Spleen (tissue), 11 donors: Measurements from ENCODE around the gene TM7SF3. TPM values are rescaled to one million over a fixed set of nuclear protein-coding genes. Genes with fewer than 3 reads are reported as not detected.
"Not testable (repeated sequence)": the region's sequence is repeated elsewhere in the genome, so short reads cannot be mapped to it uniquely, and the experiment has no call there.

Experiments
- DNase-seq: peaks from one replicate; pipeline ENCODE4 v3.0.0-alpha.2; 2020
- H3K27ac ChIP-seq, 8 donors: fragments of 200-600 bp; sonication (generic) in 7 of 8; 1 replicate in 4 of 8; 2 replicates in 4 of 8; pipeline versions ENCODE4 v1.5.0 to v1.8.0; 2016 to 2021; ENCODE audit warnings: inconsistent platforms in 4 of 8, mild to moderate bottlenecking in 4 of 8, moderate library complexity in 1 of 8
- H3K27me3 ChIP-seq, 7 donors: fragments of 200-600 bp; sonication (generic) in 6 of 7; replicated peaks in 1 of 7; 1 replicate in 4 of 7; 2 replicates in 3 of 7; pipeline versions ENCODE4 v1.5.0 to v1.8.0; 2016 to 2021; ENCODE audit warnings: inconsistent platforms in 3 of 7, mild to moderate bottlenecking in 1 of 7
- H3K36me3 ChIP-seq, 6 donors: fragments of 200-600 bp; sonication (generic) in 5 of 6; 1 replicate in 4 of 6; 2 replicates in 2 of 6; pipeline versions ENCODE4 v1.5.0 to v1.8.0; 2016 to 2021; ENCODE audit warnings: inconsistent platforms in 2 of 6
- H3K4me1 ChIP-seq, 6 donors: fragments of 200-600 bp; sonication (generic) in 5 of 6; 1 replicate in 3 of 6; 2 replicates in 3 of 6; pipeline versions ENCODE4 v1.5.0 to v1.8.0; 2016 to 2021; ENCODE audit warnings: inconsistent platforms in 3 of 6
- H3K4me3 ChIP-seq, 8 donors: fragments of 200-600 bp; sonication (generic) in 7 of 8; 1 replicate in 4 of 8; 2 replicates in 4 of 8; pipeline versions ENCODE4 v1.5.0 to v1.8.0; 2016 to 2021; ENCODE audit warnings: inconsistent platforms in 4 of 8, mild to moderate bottlenecking in 4 of 8, moderate library complexity in 2 of 8
- H3K9me3 ChIP-seq, 8 donors: fragments of 200-600 bp; sonication (generic) in 7 of 8; 1 replicate in 4 of 8; 2 replicates in 4 of 8; pipeline versions ENCODE4 v1.5.0 to v1.8.0; 2016 to 2021; ENCODE audit warnings: inconsistent platforms in 4 of 8
- CTCF ChIP-seq, 11 experiments: fragments of 200-600 bp in 7 of 11; fragments of 450-650 bp in 4 of 11; sonication (generic) in 4 of 11; IDR thresholded peaks in 8 of 11; conservative IDR thresholded peaks in 3 of 11; 1 replicate in 7 of 11; 2 replicates in 4 of 11; pipeline versions ENCODE4 v1.4.0 to v1.8.0; 2016 to 2021; ENCODE audit warnings: antibody characterized with exemption in 11 of 11, inconsistent platforms in 4 of 11, mild to moderate bottlenecking in 1 of 11
- POLR2A ChIP-seq, 3 donors: fragments of 450-650 bp; IDR thresholded peaks; one replicate each; pipeline ENCODE4 v1.5.1; 2017; ENCODE audit warnings: antibody characterized with exemption in 3 of 3, mild to moderate bottlenecking in 1 of 3
- POLR2AphosphoS5 ChIP-seq, 3 donors: sonication (generic); formaldehyde crosslinking; IDR thresholded peaks; one replicate each; pipeline ENCODE4 v1.5.1; 2017; ENCODE audit warnings: antibody characterized with exemption in 3 of 3
- WGBS, 5 donors: extraction: QIAGEN DNeasy Blood & Tissue Kit in 3 of 5; methylation state at CpG; one replicate each; pipeline versions ENCODE4 v1.1.5 to v1.1.7; 2013 to 2018; 5-methylcytosine and 5-hydroxymethylcytosine counted together
- intact Hi-C: fragments of 100-400 bp; cut with DNase I; formaldehyde crosslinking; loops from one replicate; pipeline ENCODE4 v1.15.0; 2023; ENCODE audit warnings: low total_unique reads
- polyA plus RNA-seq, 3 donors: library from polyadenylated mRNA; stranded (reverse); fragments of 200-250 nt; gene quantifications; one replicate each; pipeline ENCODE4 v1.2.1, GENCODE V29; 2013
- total RNA-seq, 7 donors: library from RNA; depleted of rRNA in 3 of 7; stranded (reverse); fragments of >200 nt in 3 of 7; fragmentation: NEBNext Ultra II Directional in 4 of 7; extraction: Animal tissue kit (Norgen Biotek cat#: 25700) in 4 of 7; gene quantifications; one replicate each; pipeline versions ENCODE4 v1.1.0 to v1.2.1, GENCODE V29; 2016 to 2021
- donor health status: healthy with polysubstance abuse.
- donor health status: DM: no; HTN: no; CAD: no; lungs with moderate emphysema.
- donor health status: DM: no; HTN: no; CAD: no.
- donor health status: Bipolar disorder and iron deficiency.
- donor health status: healthy.
- donor health status: DM: no; HTN: no; CAD: no.
- donor health status: DM: yes; HTN: yes; CAD: no.

Gene TM7SF3
- total and polyA plus RNA-seq, 10 donors: 12.2 to 88.7 (median 40.6) TPM

- Histone ChIP-seq H3K27me3 (no peaks in the 10 kb centered on the region), H3K4me1 (no peaks in the 10 kb centered on the region), H3K27ac (no peak overlapping the region), H3K36me3 (no peaks in the 10 kb centered on the region), H3K4me3 (no peak overlapping the region), H3K9me3 (no peaks in the 10 kb centered on the region)
- intact Hi-C loops: no loop called here
- 94 to 100% (median 96%) methylated on average over 1 of the region's 1 CpG for WGBS, 5 donors
- DNase-seq: no peak
- TF ChIP-seq POLR2AphosphoS5 (IDR thresholded peaks at IDR 0.05): no peak
- TF ChIP-seq CTCF (IDR thresholded peaks at IDR 0.05 in 8 of 11, conservative IDR thresholded peaks at IDR 0.05 in 3 of 11): no peak
- TF ChIP-seq POLR2A (IDR thresholded peaks at IDR 0.05): no peak
These were observed 38.0 kb upstream of the TM7SF3 start for GRCh38 chr12:27052176-27052575.

GRCh38 chr12:27048822-27049752 lies 34.9 kb upstream of the TM7SF3 start:
- H3K9me3 ChIP-seq: peaks cover 0 to 8% (median under 1%) of the 10 kb centered on the region in 8 donors
- 88 to 95% (median 91%) methylated on average over 4 of the region's 4 CpGs for WGBS, 5 donors
- H3K36me3 ChIP-seq: no peaks in the 10 kb centered on the region
- H3K4me1 ChIP-seq: no peaks in the 10 kb centered on the region
- no peaks in the 10 kb centered on the region for H3K27me3 ChIP-seq
- intact Hi-C loops: no loop called here
- TF ChIP-seq POLR2AphosphoS5 (IDR thresholded peaks at IDR 0.05): no peak
- no peak for TF ChIP-seq POLR2A (IDR thresholded peaks at IDR 0.05)
- no peak for TF ChIP-seq CTCF (IDR thresholded peaks at IDR 0.05 in 8 of 11, conservative IDR thresholded peaks at IDR 0.05 in 3 of 11)
- DNase-seq: no peak
- no peak overlapping the region for H3K27ac ChIP-seq
- no peak overlapping the region for H3K4me3 ChIP-seq

GRCh38 chr12:27042018-27042417 lies 27.8 kb upstream of the TM7SF3 start:
- WGBS, 5 donors: 90 to 98% (median 95%) methylated on average over 1 of the region's 1 CpG
- intact Hi-C loops, H3K27ac ChIP-seq, H3K4me3 ChIP-seq, H3K4me1 ChIP-seq, DNase-seq, H3K27me3 ChIP-seq: not testable (repeated sequence)
- peaks cover 0 to 21% (median 6%) of the 10 kb centered on the region in 6 donors for H3K36me3 ChIP-seq
- H3K9me3 ChIP-seq: peaks cover 0 to 46% (median 19%) of the 10 kb centered on the region in 8 donors

GRCh38 chr12:27040637-27041036 lies 26.5 kb upstream of the TM7SF3 start:
- H3K4me1 ChIP-seq, DNase-seq, intact Hi-C loops, H3K4me3 ChIP-seq, H3K27me3 ChIP-seq, H3K27ac ChIP-seq: not testable (repeated sequence)
- WGBS, 5 donors: 94 to 100% (median 98%) methylated on average over 2 of the region's 4 CpGs
- Histone ChIP-seq H3K9me3 (peaks cover 0 to 46% (median 21%) of the 10 kb centered on the region in 8 donors), H3K36me3 (peaks cover 0 to 21% (median 6%) of the 10 kb centered on the region in 6 donors)

GRCh38 chr12:27034607-27035293 lies 20.6 kb upstream of the TM7SF3 start:
- Histone ChIP-seq H3K36me3 (peaks cover 0 to 70% (median 44%) of the 10 kb centered on the region in 6 donors), H3K4me1 (no peaks in the 10 kb centered on the region), H3K27me3 (no peaks in the 10 kb centered on the region), H3K9me3 (peaks cover 0 to 4% (median 0%) of the 10 kb centered on the region in 8 donors), H3K27ac (no peak overlapping the region), H3K4me3 (no peak overlapping the region)
- intact Hi-C loops: no loop called here
- 95 to 98% (median 98%) methylated on average over 21 of the region's 21 CpGs for WGBS, 5 donors
- no peak for DNase-seq
- TF ChIP-seq CTCF (IDR thresholded peaks at IDR 0.05 in 8 of 11, conservative IDR thresholded peaks at IDR 0.05 in 3 of 11): no peak
- no peak for TF ChIP-seq POLR2AphosphoS5 (IDR thresholded peaks at IDR 0.05)
- TF ChIP-seq POLR2A (IDR thresholded peaks at IDR 0.05): no peak
